Erythroblast (primary cell): ENCODE measurements around the gene PITX3.

Source experiments
- GATA1 ChIP-seq: IDR thresholded peaks from 2 replicates; pipeline ENCODE4 v1.6.1; 2011; ENCODE audit warnings: low read depth, mild to moderate bottlenecking, control low read depth, low read length, moderate library complexity
- POLR2A ChIP-seq: IDR thresholded peaks from 2 replicates; pipeline ENCODE4 v1.6.1; 2011; ENCODE audit warnings: mild to moderate bottlenecking, low read length

GRCh38 chr10:102225646-102226541, 15.4 kb downstream of the PITX3 start, which contains the start of gene ELOVL3:
- no peak for TF ChIP-seq POLR2A
- no peak for TF ChIP-seq GATA1
